Measurements from ENCODE around the gene PDE3B. TPM values are rescaled to one million over a fixed set of nuclear protein-coding genes. Genes with fewer than 3 reads are reported as not detected.

PDE3B gene
- total RNA-seq, 5 donors from 2014 or later (not counting 1 experiment from before 2014, with no cell fraction given), result 130 to 162 (median 143) TPM

DNA sequence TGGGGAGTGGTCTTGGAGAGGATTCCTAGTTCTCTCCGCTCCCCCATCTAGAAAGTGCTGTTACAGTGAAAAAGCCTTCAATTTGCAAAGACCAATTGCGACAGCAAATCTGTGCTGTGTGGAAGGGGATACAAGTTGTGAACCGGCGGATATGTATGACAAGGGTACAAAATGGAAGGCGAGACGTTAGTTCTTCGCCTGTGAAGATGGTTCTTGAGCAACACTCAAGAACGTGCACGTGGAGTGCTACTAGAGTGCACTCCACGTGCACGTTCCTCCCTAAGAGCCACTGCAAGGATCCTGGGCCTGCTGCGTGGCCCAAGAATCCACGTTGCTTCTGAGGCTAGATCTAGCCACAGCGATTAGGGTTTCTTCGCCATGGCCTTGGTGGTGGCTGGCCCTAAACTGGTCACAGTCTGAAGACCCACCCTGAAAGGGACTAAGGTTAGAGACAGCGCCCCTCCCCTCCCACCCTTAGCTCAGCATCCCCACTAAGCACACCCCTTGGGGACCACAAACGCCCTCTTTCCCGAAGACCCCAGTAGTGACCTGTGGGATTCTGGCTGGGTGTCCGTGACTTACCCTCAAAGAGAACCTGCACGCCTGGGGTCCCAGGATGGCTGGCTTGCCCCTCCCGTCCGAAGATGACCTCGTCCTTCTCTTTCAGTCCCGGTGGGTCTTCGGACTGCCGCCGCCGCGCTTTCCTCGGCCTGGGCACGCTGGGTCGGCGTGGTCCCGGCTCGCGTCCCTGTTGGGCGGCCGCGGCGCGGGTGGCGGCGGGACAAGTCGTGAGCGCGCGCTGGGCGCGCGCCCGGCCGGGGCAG lies 519 bp upstream of the PDE3B start:
- Mint-ChIP-seq H3K4me3 (peak overlapping the region; percentile 85 to 87 (median 86)), H3K4me1 (peaks cover 50 to 58% (median 50%) of the 10 kb centered on the region in 3 donors), H3K9me3 (no peaks in the 10 kb centered on the region), H3K27me3 (no peaks in the 10 kb centered on the region), H3K27ac (peak overlapping the region; percentile 86 to 87), H3K36me3 (peaks cover 21% of the 10 kb centered on the region)
- ATAC-seq (replicated peaks in 1 of 4) (peak in 1 of 4 experiments; percentile 2), DNase-seq (peak in 4 of 35 experiments; percentile 8 to 33 (median 20))
- POLR2A ChIA-PET, result interaction anchor here (0.5 to 0.6 kb wide), 4 partner anchors 22 to 250 kb away, joined by 3 to 9 read pairs (median 4); no protein-coding TSS in a partner anchor
- H3K4me1 ChIP-seq (ENCODE audit: control insufficient read depth in 1 of 2, extremely low read depth in 1 of 2, insufficient read depth in 2 of 2, low read length in 2 of 2), result peaks cover 15 to 45% of the 10 kb centered on the region in 2 experiments
- no peaks in the 10 kb centered on the region for H3K27me3 ChIP-seq (replicated peaks in 1 of 2; ENCODE audit: control insufficient read depth in 2 of 2, extremely low read depth in 1 of 2, insufficient read depth in 2 of 2, low read length in 1 of 2)
- CTCF ChIA-PET, result interaction anchor here (0.5 to 1.5 kb wide), 5 partner anchors 29 to 145 kb away, joined by 3 to 6 read pairs (median 3); no protein-coding TSS in a partner anchor
- WGBS (ENCODE audit: insufficient coverage), result 27% methylated on average over 50 of the region's 52 CpGs
- H3K4me3 ChIP-seq (ENCODE audit: control insufficient read depth in 1 of 2, extremely low read depth in 1 of 2, low read length in 1 of 2), result peak overlapping the region; percentile 97 to 100
- no peaks in the 10 kb centered on the region for H3K36me3 ChIP-seq (ENCODE audit: control insufficient read depth in 2 of 2, extremely low read depth in 1 of 2, insufficient read depth in 1 of 2, low read length in 1 of 2)
- H3K27ac ChIP-seq (ENCODE audit: low read length), result peak overlapping the region; percentile 68
- H3K9me3 ChIP-seq, result no peaks in the 10 kb centered on the region

DNA sequence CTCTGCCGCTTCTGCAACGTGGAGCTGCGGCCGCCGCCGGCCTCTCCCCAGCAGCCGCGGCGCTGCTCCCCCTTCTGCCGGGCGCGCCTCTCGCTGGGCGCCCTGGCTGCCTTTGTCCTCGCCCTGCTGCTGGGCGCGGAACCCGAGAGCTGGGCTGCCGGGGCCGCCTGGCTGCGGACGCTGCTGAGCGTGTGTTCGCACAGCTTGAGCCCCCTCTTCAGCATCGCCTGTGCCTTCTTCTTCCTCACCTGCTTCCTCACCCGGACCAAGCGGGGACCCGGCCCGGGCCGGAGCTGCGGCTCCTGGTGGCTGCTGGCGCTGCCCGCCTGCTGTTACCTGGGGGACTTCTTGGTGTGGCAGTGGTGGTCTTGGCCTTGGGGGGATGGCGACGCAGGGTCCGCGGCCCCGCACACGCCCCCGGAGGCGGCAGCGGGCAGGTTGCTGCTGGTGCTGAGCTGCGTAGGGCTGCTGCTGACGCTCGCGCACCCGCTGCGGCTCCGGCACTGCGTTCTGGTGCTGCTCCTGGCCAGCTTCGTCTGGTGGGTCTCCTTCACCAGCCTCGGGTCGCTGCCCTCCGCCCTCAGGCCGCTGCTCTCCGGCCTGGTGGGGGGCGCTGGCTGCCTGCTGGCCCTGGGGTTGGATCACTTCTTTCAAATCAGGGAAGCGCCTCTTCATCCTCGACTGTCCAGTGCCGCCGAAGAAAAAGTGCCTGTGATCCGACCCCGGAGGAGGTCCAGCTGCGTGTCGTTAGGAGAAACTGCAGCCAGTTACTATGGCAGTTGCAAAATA lies 816 bp downstream of the PDE3B start:
- Mint-ChIP-seq H3K4me3 (peak overlapping the region; percentile 85 to 87 (median 86)), H3K27me3 (no peaks in the 10 kb centered on the region), H3K27ac (peak overlapping the region; percentile 64 to 72), H3K4me1 (peaks cover 53 to 62% (median 60%) of the 10 kb centered on the region in 3 donors), H3K36me3 (peaks cover 28% of the 10 kb centered on the region), H3K9me3 (no peaks in the 10 kb centered on the region)
- DNase-seq (peak; percentile 27 to 70 (median 49)), ATAC-seq (replicated peaks in 1 of 4) (peak; percentile 53 to 64 (median 58))
- POLR2A ChIA-PET, result interaction anchor here (0.5 to 3.1 kb wide), 13 partner anchors 16 to 248 kb away, joined by 3 to 15 read pairs (median 3); partner anchors contain the start of gene CYP2R1 (in 1 of the 2)
- Histone ChIP-seq H3K27ac (ENCODE audit: low read length) (peak overlapping the region; percentile 80), H3K4me1 (ENCODE audit: control insufficient read depth in 1 of 2, extremely low read depth in 1 of 2, insufficient read depth in 2 of 2, low read length in 2 of 2) (peaks cover 11 to 47% of the 10 kb centered on the region in 2 experiments), H3K4me3 (ENCODE audit: control insufficient read depth in 1 of 2, extremely low read depth in 1 of 2, low read length in 1 of 2) (peak overlapping the region; percentile 97 to 100), H3K27me3 (replicated peaks in 1 of 2; ENCODE audit: control insufficient read depth in 2 of 2, extremely low read depth in 1 of 2, insufficient read depth in 2 of 2, low read length in 1 of 2) (no peaks in the 10 kb centered on the region), H3K36me3 (ENCODE audit: control insufficient read depth in 2 of 2, extremely low read depth in 1 of 2, insufficient read depth in 1 of 2, low read length in 1 of 2) (no peaks in the 10 kb centered on the region), H3K9me3 (no peaks in the 10 kb centered on the region)
- CTCF ChIA-PET, result interaction anchor here (0.6 to 3.2 kb wide), 18 partner anchors 9 to 263 kb away, joined by 3 to 28 read pairs (median 4); no protein-coding TSS in a partner anchor
- under 1% methylated on average over 58 of the region's 65 CpGs for WGBS (ENCODE audit: insufficient coverage)

DNA sequence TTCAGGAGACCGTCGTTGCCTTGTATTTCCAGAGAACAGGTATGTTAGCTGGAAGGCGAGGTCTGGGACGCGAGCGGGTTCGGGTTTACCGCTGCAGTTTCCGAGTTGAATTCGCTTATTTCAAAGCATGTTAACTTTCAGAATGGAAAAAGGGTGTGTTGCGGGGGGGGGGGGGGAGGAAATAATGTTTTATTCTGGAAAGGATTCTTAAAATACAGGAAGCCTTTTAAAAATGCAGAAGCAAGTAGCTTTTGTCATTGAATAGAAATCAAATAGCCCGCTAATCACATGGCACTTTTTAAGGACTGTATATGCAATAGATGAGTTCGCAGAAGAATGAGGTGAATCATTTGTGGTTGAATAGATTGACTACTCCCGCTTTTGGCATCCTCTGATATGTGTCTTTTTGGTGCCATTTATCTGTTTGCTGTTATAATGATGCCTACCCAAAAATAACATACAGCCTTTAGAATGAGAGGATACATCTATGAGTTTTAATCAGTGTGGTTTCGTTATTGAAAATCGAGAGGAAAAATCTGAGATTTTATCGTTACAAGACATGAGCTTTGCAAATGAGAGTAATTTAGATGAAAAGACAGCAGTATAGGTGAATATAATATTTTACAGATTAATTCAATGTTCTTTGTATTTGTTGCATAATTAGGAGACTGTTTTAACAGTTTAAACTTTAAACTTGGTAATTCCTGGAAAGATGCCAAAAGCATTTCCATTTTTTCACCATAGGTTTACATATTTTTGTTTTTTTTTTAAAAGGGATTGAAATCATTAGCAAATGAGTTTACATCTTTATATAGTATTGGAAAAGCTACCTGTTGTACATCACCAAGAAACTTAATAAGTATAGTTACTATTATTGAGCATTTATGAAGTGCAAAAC lies 1.7 kb downstream of the PDE3B start:
- H3K27me3 ChIP-seq (replicated peaks in 1 of 2; ENCODE audit: control insufficient read depth in 2 of 2, extremely low read depth in 1 of 2, insufficient read depth in 2 of 2, low read length in 1 of 2), result no peaks in the 10 kb centered on the region
- ATAC-seq (replicated peaks in 1 of 4) (peak; percentile 25 to 38 (median 29)), DNase-seq (peak in 12 of 35 experiments; percentile 7 to 62 (median 24))
- peak overlapping the region; percentile 97 to 100 for H3K4me3 ChIP-seq (ENCODE audit: control insufficient read depth in 1 of 2, extremely low read depth in 1 of 2, low read length in 1 of 2)
- H3K36me3 ChIP-seq (ENCODE audit: control insufficient read depth in 2 of 2, extremely low read depth in 1 of 2, insufficient read depth in 1 of 2, low read length in 1 of 2), result no peaks in the 10 kb centered on the region
- peaks cover 53 to 62% (median 60%) of the 10 kb centered on the region in 3 donors for H3K4me1 Mint-ChIP-seq
- H3K9me3 Mint-ChIP-seq, result no peaks in the 10 kb centered on the region
- no peaks in the 10 kb centered on the region for H3K9me3 ChIP-seq
- ChIA-PET CTCF (interaction anchor here (0.6 to 3.2 kb wide), 21 partner anchors 10 to 263 kb away, joined by 3 to 28 read pairs (median 4); no protein-coding TSS in a partner anchor), POLR2A (interaction anchor here (0.6 to 3.1 kb wide), 18 partner anchors 9 to 247 kb away, joined by 3 to 15 read pairs (median 4); partner anchors contain the start of gene CYP2R1 (in 1 of the 2))
- H3K4me1 ChIP-seq (ENCODE audit: control insufficient read depth in 1 of 2, extremely low read depth in 1 of 2, insufficient read depth in 2 of 2, low read length in 2 of 2), result peaks cover 15 to 43% of the 10 kb centered on the region in 2 experiments
- 0% methylated on average over 14 of the region's 17 CpGs for WGBS (ENCODE audit: insufficient coverage)
- H3K36me3 Mint-ChIP-seq, result peaks cover 30% of the 10 kb centered on the region
- H3K27ac ChIP-seq (ENCODE audit: low read length), result peak overlapping the region; percentile 80
- H3K27ac Mint-ChIP-seq, result peak overlapping the region; percentile 64 to 72
- H3K27me3 Mint-ChIP-seq, result no peaks in the 10 kb centered on the region
- H3K4me3 Mint-ChIP-seq, result peak overlapping the region; percentile 85 to 87 (median 86)

DNA sequence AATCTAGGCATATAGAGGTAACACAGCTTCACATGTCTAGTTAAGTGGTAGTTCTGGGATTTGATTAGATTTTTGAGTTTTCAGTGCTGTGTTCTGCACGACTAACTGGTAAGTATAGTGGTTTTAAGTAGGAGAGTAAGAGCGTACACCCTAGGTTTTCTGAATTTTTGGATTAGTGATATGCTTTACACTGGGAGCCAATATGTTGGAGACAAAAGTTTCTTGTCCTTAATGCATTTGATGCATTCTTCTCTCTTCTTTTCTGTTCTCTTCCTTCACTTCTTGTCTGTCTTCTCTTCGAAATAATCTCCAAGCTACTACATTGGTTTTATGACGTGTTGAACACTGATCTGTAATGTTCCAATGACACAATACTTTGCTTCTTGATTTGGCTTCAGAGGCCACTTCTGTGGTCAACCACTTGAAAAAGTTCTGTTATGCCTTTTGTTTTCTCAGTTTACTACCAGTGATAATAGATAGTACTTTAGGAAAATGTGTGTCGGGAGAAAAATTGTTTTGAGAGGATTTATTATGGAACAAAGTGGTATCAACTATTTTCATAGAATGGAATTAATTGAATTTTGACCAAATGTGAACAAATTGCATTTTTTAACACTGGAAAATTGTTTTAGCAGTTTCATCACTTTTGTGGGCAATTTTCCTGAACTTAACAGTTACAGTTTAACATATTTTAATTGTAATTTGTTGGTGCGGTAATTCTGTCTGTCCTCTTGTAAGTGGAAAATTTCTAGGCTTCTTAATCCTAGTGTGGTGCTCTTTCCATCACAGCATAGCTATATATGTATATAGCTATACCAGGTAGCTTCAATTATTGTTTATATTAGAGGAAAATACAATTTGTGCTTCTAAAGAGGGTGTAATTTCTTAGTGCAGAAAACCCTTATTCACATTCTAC lies 2.6 kb downstream of the PDE3B start:
- Histone ChIP-seq H3K4me3 (ENCODE audit: control insufficient read depth in 1 of 2, extremely low read depth in 1 of 2, low read length in 1 of 2) (peak overlapping the region; percentile 97 to 100), H3K27me3 (replicated peaks in 1 of 2; ENCODE audit: control insufficient read depth in 2 of 2, extremely low read depth in 1 of 2, insufficient read depth in 2 of 2, low read length in 1 of 2) (no peaks in the 10 kb centered on the region), H3K36me3 (ENCODE audit: control insufficient read depth in 2 of 2, extremely low read depth in 1 of 2, insufficient read depth in 1 of 2, low read length in 1 of 2) (peaks cover 0 to 7% of the 10 kb centered on the region in 2 donors), H3K9me3 (no peaks in the 10 kb centered on the region), H3K27ac (ENCODE audit: low read length) (peak overlapping the region; percentile 80), H3K4me1 (ENCODE audit: control insufficient read depth in 1 of 2, extremely low read depth in 1 of 2, insufficient read depth in 2 of 2, low read length in 2 of 2) (peaks cover 15 to 42% of the 10 kb centered on the region in 2 experiments)
- Mint-ChIP-seq H3K9me3 (no peaks in the 10 kb centered on the region), H3K27ac (peak overlapping the region; percentile 64 to 74), H3K4me3 (peak overlapping the region; percentile 85 to 87 (median 86)), H3K4me1 (peaks cover 54 to 62% (median 61%) of the 10 kb centered on the region in 3 donors), H3K27me3 (no peaks in the 10 kb centered on the region), H3K36me3 (peaks cover 39% of the 10 kb centered on the region)
- WGBS (ENCODE audit: insufficient coverage), result 38% methylated on average over 3 of the region's 6 CpGs
- DNase-seq, result peak in 1 of 35 experiments; percentile 38
- ATAC-seq (replicated peaks in 1 of 4), result no peak
- ChIA-PET CTCF (interaction anchor here (0.5 to 3.2 kb wide), 11 partner anchors 8 to 244 kb away, joined by 3 to 28 read pairs (median 3); no protein-coding TSS in a partner anchor), POLR2A (interaction anchor here (0.5 to 3.1 kb wide), 15 partner anchors 10 to 959 kb away, joined by 3 to 15 read pairs (median 5); no protein-coding TSS in a partner anchor)

DNA sequence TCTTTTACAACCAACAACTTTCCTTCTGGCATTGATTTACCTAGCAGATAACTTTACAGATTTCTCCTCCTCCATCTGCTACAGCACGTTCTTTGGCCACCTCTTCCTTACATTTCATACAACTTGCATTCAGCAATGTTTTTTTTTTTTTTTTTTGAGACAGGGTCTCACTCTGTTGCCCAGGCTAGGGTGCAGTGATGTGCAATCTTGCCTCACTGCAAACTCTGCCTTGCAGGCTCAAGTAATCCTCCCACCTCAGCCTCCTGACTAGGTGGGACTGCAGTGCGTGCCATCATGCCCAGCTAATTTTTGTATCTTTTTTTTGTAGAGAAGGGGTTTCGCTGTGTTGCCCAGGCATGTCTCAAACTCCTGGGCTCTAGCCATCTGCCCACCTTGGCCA lies 6.5 kb downstream of the PDE3B start:
- peaks cover 53% of the 10 kb centered on the region for H3K36me3 Mint-ChIP-seq
- POLR2A ChIA-PET, result interaction anchor here (0.5 to 2.1 kb wide), 3 partner anchors 12 to 134 kb away, joined by 3 to 9 read pairs (median 4); no protein-coding TSS in a partner anchor

More for the DNA sequence above, 6.5 kb downstream of the PDE3B start:
- CTCF ChIA-PET, result interaction anchor here in 1 of 2 donors (0.6 kb wide), 1 partner anchor 217 kb away, joined by 5 read pairs; no protein-coding TSS in a partner anchor
- 100% methylated on average over 2 of the region's 3 CpGs for WGBS (ENCODE audit: insufficient coverage)
- Mint-ChIP-seq H3K27me3 (no peaks in the 10 kb centered on the region), H3K4me3 (peak overlapping the region; percentile 63 to 74 (median 68)), H3K4me1 (peaks cover 72 to 83% (median 78%) of the 10 kb centered on the region in 3 donors), H3K27ac (no peak overlapping the region), H3K9me3 (no peaks in the 10 kb centered on the region)
- Histone ChIP-seq H3K36me3 (ENCODE audit: control insufficient read depth in 2 of 2, extremely low read depth in 1 of 2, insufficient read depth in 1 of 2, low read length in 1 of 2) (peaks cover 0 to 7% of the 10 kb centered on the region in 2 donors), H3K27me3 (replicated peaks in 1 of 2; ENCODE audit: control insufficient read depth in 2 of 2, extremely low read depth in 1 of 2, insufficient read depth in 2 of 2, low read length in 1 of 2) (no peaks in the 10 kb centered on the region), H3K9me3 (no peaks in the 10 kb centered on the region), H3K4me1 (ENCODE audit: control insufficient read depth in 1 of 2, extremely low read depth in 1 of 2, insufficient read depth in 2 of 2, low read length in 2 of 2) (peaks cover 9 to 32% of the 10 kb centered on the region in 2 experiments), H3K4me3 (ENCODE audit: control insufficient read depth in 1 of 2, extremely low read depth in 1 of 2, low read length in 1 of 2) (no peak overlapping the region), H3K27ac (ENCODE audit: low read length) (no peak overlapping the region)
- no peak for ATAC-seq (replicated peaks in 1 of 4)
- no peak for DNase-seq

Measured in T-cell (primary cell).